Omental fat pad (tissue), 4 donors: ENCODE results near the gene PCNX1. TPM values are rescaled to one million over a fixed set of nuclear protein-coding genes. Genes with fewer than 3 reads are reported as not detected.

ENCODE experiments used
- ATAC-seq: fragments of 150-250 bp; one replicate; pipeline ENCODE4 v1.9.1; 2016; ENCODE audit warnings: mild to moderate bottlenecking, moderate library complexity; ENCODE audit not compliant: low FRiP score
- DNase-seq: peaks from one replicate; pipeline ENCODE4 v3.0.0-alpha.2; 2019; ENCODE audit warnings: low spot score
- CTCF ChIP-seq, 3 donors: fragments of 450-650 bp; IDR thresholded peaks; one replicate each; pipeline ENCODE4 v1.5.1; 2016 to 2017; ENCODE audit warnings: antibody characterized with exemption in 3 of 3, mild to moderate bottlenecking in 3 of 3, moderate library complexity in 2 of 3
- total RNA-seq, 4 donors: library from RNA; depleted of rRNA; stranded (reverse); fragments of >200 nt; gene quantifications; one replicate each; pipeline ENCODE4 v1.1.0, GENCODE V29; 2016

The PCNX1 gene
- total RNA-seq, 4 donors from 2014 or later, result 56.9 to 98.1 (median 83.3) TPM

- ATAC-seq (no peak), DNase-seq (no peak)
- TF ChIP-seq CTCF (IDR thresholded peaks at IDR 0.05), result no peak
These were observed 16.2 kb upstream of the PCNX1 start for GRCh38 chr14:70890826-70891659.

- TF ChIP-seq CTCF (IDR thresholded peaks at IDR 0.05), result no peak
- no peak for ATAC-seq
- no peak for DNase-seq
These were observed 15.5 kb upstream of the PCNX1 start for GRCh38 chr14:70891737-70892136.

GRCh38 chr14:70893062-70893845 is 14.0 kb upstream of the PCNX1 start:
- ATAC-seq (no peak), DNase-seq (no peak)
- TF ChIP-seq CTCF (IDR thresholded peaks at IDR 0.05), result no peak

GRCh38 chr14:70893858-70894291 is 13.4 kb upstream of the PCNX1 start:
- TF ChIP-seq CTCF (IDR thresholded peaks at IDR 0.05), result no peak
- ATAC-seq (no peak), DNase-seq (no peak)

- no peak for DNase-seq
- no peak for ATAC-seq
- TF ChIP-seq CTCF (IDR thresholded peaks at IDR 0.05), result no peak
These were observed 12.4 kb upstream of the PCNX1 start for GRCh38 chr14:70894868-70895267.

- no peak for DNase-seq
- ATAC-seq, result no peak
- no peak for TF ChIP-seq CTCF (IDR thresholded peaks at IDR 0.05)
These were observed 10.9 kb upstream of the PCNX1 start for GRCh38 chr14:70896317-70896716.
